Measurements from ENCODE around the gene UFD1. TPM values are rescaled to one million over a fixed set of nuclear protein-coding genes. Genes with fewer than 3 reads are reported as not detected.

UFD1 gene
- total and polyA plus RNA-seq, 2 donors from 2014 or later, result 56.2 to 67.8 TPM

- intact Hi-C loops (cut with DNase I), result no loop called here
- DNase-seq, result no peak
- Histone ChIP-seq H3K36me3 (ENCODE audit: control insufficient read depth in 2 of 3, insufficient read depth in 3 of 3, low read length in 3 of 3) (no peaks in the 10 kb centered on the region), H3K4me3 (ENCODE audit: low read length in 3 of 3) (no peak overlapping the region), H3K9ac (ENCODE audit: low read length in 3 of 3) (no peak overlapping the region), H3K27ac (ENCODE audit: low read depth in 2 of 2, low read length in 2 of 2) (no peak overlapping the region), H3K4me1 (ENCODE audit: control insufficient read depth in 2 of 3, insufficient read depth in 2 of 3, low read depth in 1 of 3, low read length in 3 of 3) (no peaks in the 10 kb centered on the region), H3K27me3 (ENCODE audit: control insufficient read depth, insufficient read depth, low read length) (no peaks in the 10 kb centered on the region), H3K9me3 (ENCODE audit: control insufficient read depth in 2 of 3, insufficient read depth in 1 of 3, low read length in 3 of 3) (peaks cover 0 to 4% (median 2%) of the 10 kb centered on the region in 3 donors)
- FAIRE-seq, result no peak
- TF ChIP-seq CTCF (IDR thresholded peaks at IDR 0.05; ENCODE audit: borderline replicate concordance, extremely low read depth, insufficient read depth), result no peak
These were observed 36.8 kb upstream of the UFD1 start for GRCh38 chr22:19515654-19516377.

- no peak for TF ChIP-seq CTCF (IDR thresholded peaks at IDR 0.05; ENCODE audit: borderline replicate concordance, extremely low read depth, insufficient read depth)
- Histone ChIP-seq H3K27ac (ENCODE audit: low read depth in 2 of 2, low read length in 2 of 2) (no peak overlapping the region), H3K4me3 (ENCODE audit: low read length in 3 of 3) (no peak overlapping the region), H3K27me3 (ENCODE audit: control insufficient read depth, insufficient read depth, low read length) (no peaks in the 10 kb centered on the region), H3K9ac (ENCODE audit: low read length in 3 of 3) (no peak overlapping the region), H3K36me3 (ENCODE audit: control insufficient read depth in 2 of 3, insufficient read depth in 3 of 3, low read length in 3 of 3) (no peaks in the 10 kb centered on the region), H3K4me1 (ENCODE audit: control insufficient read depth in 2 of 3, insufficient read depth in 2 of 3, low read depth in 1 of 3, low read length in 3 of 3) (no peaks in the 10 kb centered on the region), H3K9me3 (ENCODE audit: control insufficient read depth in 2 of 3, insufficient read depth in 1 of 3, low read length in 3 of 3) (peaks cover 0 to 4% (median 2%) of the 10 kb centered on the region in 3 donors)
- FAIRE-seq, result no peak
- DNase-seq, result no peak
- intact Hi-C loops (cut with DNase I), result no loop called here
These were observed 36.0 kb upstream of the UFD1 start for GRCh38 chr22:19514831-19515565.

GRCh38 chr22:19513823-19514222, 34.8 kb upstream of the UFD1 start:
- Histone ChIP-seq H3K4me3 (ENCODE audit: low read length in 3 of 3) (no peak overlapping the region), H3K9ac (ENCODE audit: low read length in 3 of 3) (no peak overlapping the region), H3K4me1 (ENCODE audit: control insufficient read depth in 2 of 3, insufficient read depth in 2 of 3, low read depth in 1 of 3, low read length in 3 of 3) (no peaks in the 10 kb centered on the region), H3K36me3 (ENCODE audit: control insufficient read depth in 2 of 3, insufficient read depth in 3 of 3, low read length in 3 of 3) (no peaks in the 10 kb centered on the region), H3K27me3 (ENCODE audit: control insufficient read depth, insufficient read depth, low read length) (no peaks in the 10 kb centered on the region), H3K27ac (ENCODE audit: low read depth in 2 of 2, low read length in 2 of 2) (no peak overlapping the region), H3K9me3 (ENCODE audit: control insufficient read depth in 2 of 3, insufficient read depth in 1 of 3, low read length in 3 of 3) (peaks cover 0 to 4% (median 2%) of the 10 kb centered on the region in 3 donors)
- FAIRE-seq (no peak), DNase-seq (no peak)
- intact Hi-C loops (cut with DNase I), result no loop called here
- TF ChIP-seq CTCF (IDR thresholded peaks at IDR 0.05; ENCODE audit: borderline replicate concordance, extremely low read depth, insufficient read depth), result no peak

Measured in kidney (tissue), 14 donors.